Loucy (cell line): Measurements from ENCODE around the gene HTR2A.
"Not testable (repeated sequence)": the region's sequence is repeated elsewhere in the genome, so short reads cannot be mapped to it uniquely, and the experiment has no call there.

Experiments used
- H2AFZ ChIP-seq: fragments of 200-600 bp; sonication (generic); 2 replicates; pipeline ENCODE4 v1.6.0; 2016; ENCODE audit warnings: antibody characterized with exemption, mild to moderate bottlenecking, low read length, moderate library complexity
- H3F3A ChIP-seq: fragments of 200-600 bp; 2 replicates; pipeline ENCODE4 v1.6.0; 2016; ENCODE audit warnings: antibody characterized with exemption, low read depth, mild to moderate bottlenecking
- H3K27me3 ChIP-seq: fragments of 200-600 bp; sonication (generic); 2 replicates; pipeline ENCODE4 v1.6.1; 2014; ENCODE audit warnings: low read length, mild to moderate bottlenecking; ENCODE audit not compliant: insufficient read depth, poor library complexity, severe bottlenecking
- H3K36me3 ChIP-seq: fragments of 200-600 bp; sonication (generic); 2 replicates; pipeline ENCODE4 v1.6.1; 2016; ENCODE audit warnings: low read length; ENCODE audit not compliant: insufficient read depth
- H3K4me1 ChIP-seq: fragments of 200-600 bp; sonication (generic); 2 replicates; pipeline ENCODE4 v1.5.1; 2014; ENCODE audit warnings: low read length, mild to moderate bottlenecking; ENCODE audit not compliant: insufficient read depth, poor library complexity, severe bottlenecking
- H3K4me2 ChIP-seq: fragments of 200-600 bp; sonication (generic); 2 replicates; pipeline ENCODE4 v1.6.0; 2014; ENCODE audit warnings: antibody characterized with exemption, low read length, low read depth, mild to moderate bottlenecking; ENCODE audit not compliant: poor library complexity, severe bottlenecking
- H3K4me3 ChIP-seq: fragments of 200-600 bp; sonication (generic); 2 replicates; pipeline ENCODE4 v1.5.1; 2014; ENCODE audit warnings: low read length, mild to moderate bottlenecking, mixed read lengths; ENCODE audit not compliant: poor library complexity, severe bottlenecking
- H3K79me2 ChIP-seq: fragments of 200-600 bp; sonication (generic); 2 replicates; pipeline ENCODE4 v1.6.1; 2014; ENCODE audit warnings: low read length; ENCODE audit not compliant: insufficient read depth
- H3K9ac ChIP-seq: fragments of 200-600 bp; sonication (generic); 2 replicates; pipeline ENCODE4 v1.6.0; 2014; ENCODE audit warnings: mild to moderate bottlenecking, low read depth, low read length, moderate library complexity; ENCODE audit not compliant: poor library complexity, severe bottlenecking
- H3K9me2 ChIP-seq: fragments of 200-600 bp; sonication (generic); replicated peaks from 2 replicates; pipeline ENCODE4 v1.6.1; 2016; ENCODE audit warnings: low read depth, low read length, mixed read lengths
- H3K9me3 ChIP-seq: fragments of 200-600 bp; sonication (generic); 2 replicates; pipeline ENCODE4 v1.6.1; 2014; ENCODE audit warnings: mild to moderate bottlenecking, antibody characterized with exemption, low read length, low read depth; ENCODE audit not compliant: insufficient read depth
- H4K20me1 ChIP-seq: fragments of 200-600 bp; sonication (generic); 2 replicates; pipeline ENCODE4 v1.6.0; 2014; ENCODE audit warnings: antibody characterized with exemption, low read length, mild to moderate bottlenecking; ENCODE audit not compliant: insufficient read depth, poor library complexity, severe bottlenecking
- CTCF ChIP-seq: fragments of 200-600 bp; sonication (generic); conservative IDR thresholded peaks from 2 replicates; pipeline ENCODE4 v1.5.1; 2014; ENCODE audit warnings: mild to moderate bottlenecking, antibody characterized with exemption, low read length
- EZH2phosphoT487 ChIP-seq: fragments of 200-600 bp; IDR thresholded peaks from 2 replicates; pipeline ENCODE4 v1.6.1; 2018; ENCODE audit warnings: antibody characterized with exemption, mild to moderate bottlenecking, moderate library complexity, borderline replicate concordance

Gene HTR2A

DNA sequence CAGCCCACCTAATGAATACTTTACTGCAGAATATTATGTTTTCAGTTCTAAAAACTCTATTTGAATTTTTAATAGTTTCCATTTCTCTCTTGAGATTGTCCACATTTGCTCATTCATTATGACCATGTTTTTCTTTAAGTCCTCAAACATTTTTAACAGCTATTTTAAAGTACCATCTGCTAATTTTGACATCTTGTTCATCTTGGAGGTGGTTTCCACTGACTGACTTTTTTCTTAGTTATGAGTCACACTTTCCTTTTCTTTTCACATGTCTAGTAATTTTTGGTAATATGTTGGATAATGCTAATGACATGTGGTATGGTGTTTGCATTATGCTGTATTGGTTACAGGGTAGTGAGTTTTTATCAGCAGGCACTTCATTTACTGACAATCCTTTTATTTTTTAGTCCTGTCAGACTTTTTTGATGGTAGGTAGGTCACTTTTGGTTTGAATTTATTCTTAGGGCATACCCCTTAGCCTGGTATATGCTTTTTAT, 84.5 kb downstream of the HTR2A start:
- no peaks in the 10 kb centered on the region for H3K36me3 ChIP-seq
- H3K9me3 ChIP-seq, result peaks cover 12% of the 10 kb centered on the region
- H3K4me3 ChIP-seq, result no peak overlapping the region
- H3K4me1 ChIP-seq, result no peaks in the 10 kb centered on the region
- H4K20me1 ChIP-seq, result no peaks in the 10 kb centered on the region
- H3K9me2 ChIP-seq, result no peaks in the 10 kb centered on the region
- no peak overlapping the region for H3K4me2 ChIP-seq
- H2AFZ ChIP-seq, result no peak overlapping the region
- no peak overlapping the region for H3K9ac ChIP-seq
- no peaks in the 10 kb centered on the region for H3K27me3 ChIP-seq
- H3K79me2 ChIP-seq, result no peaks in the 10 kb centered on the region
- TF ChIP-seq CTCF (no peak), EZH2phosphoT487 (no peak)
- H3F3A ChIP-seq, result no peaks in the 10 kb centered on the region

GRCh38 chr13:46810440-46810839, 86.4 kb downstream of the HTR2A start:
- no peaks in the 10 kb centered on the region for H3K4me1 ChIP-seq
- no peaks in the 10 kb centered on the region for H3K36me3 ChIP-seq
- no peak overlapping the region for H3K4me2 ChIP-seq
- H3K4me3 ChIP-seq, result no peak overlapping the region
- no peak overlapping the region for H3K9ac ChIP-seq
- H2AFZ ChIP-seq, result no peak overlapping the region
- TF ChIP-seq CTCF (no peak), EZH2phosphoT487 (no peak)
- H3K27me3 ChIP-seq, result no peaks in the 10 kb centered on the region
- no peaks in the 10 kb centered on the region for H3K79me2 ChIP-seq
- no peaks in the 10 kb centered on the region for H3K9me2 ChIP-seq
- no peaks in the 10 kb centered on the region for H3F3A ChIP-seq
- peaks cover 12% of the 10 kb centered on the region for H3K9me3 ChIP-seq
- H4K20me1 ChIP-seq, result no peaks in the 10 kb centered on the region

DNA sequence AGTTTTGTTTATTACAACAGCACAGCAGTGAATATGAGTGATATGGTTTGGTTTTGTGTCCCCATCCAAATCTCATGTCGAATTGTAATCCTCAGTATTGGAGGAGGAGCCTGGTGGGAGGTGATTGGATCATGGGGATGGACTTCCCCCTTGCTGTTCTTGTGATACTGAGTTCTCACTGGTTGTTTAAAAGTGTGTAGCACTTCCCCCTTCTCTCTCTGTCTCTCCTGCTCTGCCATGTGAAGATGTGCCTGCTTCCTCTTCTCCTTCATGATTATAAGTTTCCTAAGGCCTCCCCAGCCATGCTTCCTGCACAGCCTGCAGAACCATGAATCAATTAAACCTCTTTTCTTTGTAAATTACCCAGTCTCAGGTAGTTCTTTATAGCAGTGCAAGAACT, 91.9 kb downstream of the HTR2A start:
- not testable (repeated sequence) for H3K79me2 ChIP-seq, H3K9ac ChIP-seq, H3F3A ChIP-seq, H3K9me3 ChIP-seq, H3K4me1 ChIP-seq, H4K20me1 ChIP-seq, H3K27me3 ChIP-seq, H3K4me3 ChIP-seq, H2AFZ ChIP-seq, H3K4me2 ChIP-seq, H3K36me3 ChIP-seq, H3K9me2 ChIP-seq

- H3K36me3 ChIP-seq, result no peaks in the 10 kb centered on the region
- H3K79me2 ChIP-seq, result no peaks in the 10 kb centered on the region
- no peak for TF ChIP-seq CTCF
- no peak for TF ChIP-seq EZH2phosphoT487
- no peak overlapping the region for H3K4me3 ChIP-seq
- no peaks in the 10 kb centered on the region for H3K9me2 ChIP-seq
- no peak overlapping the region for H3K9ac ChIP-seq
- H3K4me1 ChIP-seq, result no peaks in the 10 kb centered on the region
- H3K27me3 ChIP-seq, result no peaks in the 10 kb centered on the region
- no peak overlapping the region for H2AFZ ChIP-seq
- no peaks in the 10 kb centered on the region for H4K20me1 ChIP-seq
- H3F3A ChIP-seq, result no peaks in the 10 kb centered on the region
- H3K4me2 ChIP-seq, result no peak overlapping the region
- no peaks in the 10 kb centered on the region for H3K9me3 ChIP-seq
Observed at GRCh38 chr13:46804391-46804815, 92.5 kb downstream of the HTR2A start.
